GM19468 (cell line): ENCODE measurements around the gene ACOX1.

ENCODE experiments used
- ATAC-seq: cut with Tn5 transposase; IDR thresholded peaks from one replicate; pipeline ENCODE4 v1.9.1; 2021; ENCODE audit warnings: mild to moderate bottlenecking, moderate library complexity, moderate number of reproducible peaks; ENCODE audit not compliant: unreplicated experiment; ENCODE audit errors: extremely low read depth

Gene ACOX1

DNA sequence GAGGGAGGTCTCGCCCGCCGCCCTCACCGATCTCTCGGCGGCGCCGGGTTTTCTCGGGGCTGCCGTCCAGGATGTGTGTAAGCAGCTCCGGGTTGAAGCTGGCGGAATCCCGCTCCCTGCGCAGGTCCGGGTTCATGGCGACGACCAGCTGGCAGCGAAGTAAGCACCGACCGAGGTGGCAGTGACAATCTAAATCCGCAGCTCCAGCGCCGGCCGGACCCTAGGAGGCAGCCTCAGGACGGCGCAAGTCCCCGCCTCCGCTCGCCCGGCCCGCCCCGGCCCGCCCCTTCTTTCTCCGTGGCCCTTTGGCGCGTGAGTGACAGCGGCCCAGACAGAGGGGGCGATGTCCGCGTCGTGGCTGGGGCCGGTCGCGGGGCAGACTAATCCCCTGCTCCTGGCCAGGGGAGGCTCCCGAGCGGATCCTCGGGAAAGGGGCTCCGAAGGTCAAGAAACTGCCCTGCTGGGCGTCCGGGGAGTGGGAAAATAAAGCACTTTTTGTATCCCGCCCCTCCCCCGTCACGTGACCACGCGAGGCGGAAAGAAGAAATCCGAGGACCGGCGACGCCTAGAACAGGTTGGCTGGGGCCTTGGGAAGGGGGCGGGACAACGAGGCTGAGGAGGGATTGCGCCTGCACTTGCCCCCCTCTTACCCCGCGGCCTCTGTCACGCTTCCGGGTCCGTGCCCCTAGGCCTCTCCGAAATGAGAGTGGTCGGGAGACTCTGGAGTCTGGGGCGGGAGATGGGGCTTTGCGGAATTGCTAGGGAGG lies at the start of gene ACOX1, which contains the start of gene TEN1:
Gene ACOX1, minus strand, starts transcription at position 229 of the 767 bp plus-strand sequence. Its CDS starts 93 bp downstream, at position 136.
Gene TEN1, plus strand, starts transcription at position 303 of the 767 bp plus-strand sequence. CDS start 6,953 bp downstream, outside the sequence.
- peak; percentile 31 for ATAC-seq

DNA sequence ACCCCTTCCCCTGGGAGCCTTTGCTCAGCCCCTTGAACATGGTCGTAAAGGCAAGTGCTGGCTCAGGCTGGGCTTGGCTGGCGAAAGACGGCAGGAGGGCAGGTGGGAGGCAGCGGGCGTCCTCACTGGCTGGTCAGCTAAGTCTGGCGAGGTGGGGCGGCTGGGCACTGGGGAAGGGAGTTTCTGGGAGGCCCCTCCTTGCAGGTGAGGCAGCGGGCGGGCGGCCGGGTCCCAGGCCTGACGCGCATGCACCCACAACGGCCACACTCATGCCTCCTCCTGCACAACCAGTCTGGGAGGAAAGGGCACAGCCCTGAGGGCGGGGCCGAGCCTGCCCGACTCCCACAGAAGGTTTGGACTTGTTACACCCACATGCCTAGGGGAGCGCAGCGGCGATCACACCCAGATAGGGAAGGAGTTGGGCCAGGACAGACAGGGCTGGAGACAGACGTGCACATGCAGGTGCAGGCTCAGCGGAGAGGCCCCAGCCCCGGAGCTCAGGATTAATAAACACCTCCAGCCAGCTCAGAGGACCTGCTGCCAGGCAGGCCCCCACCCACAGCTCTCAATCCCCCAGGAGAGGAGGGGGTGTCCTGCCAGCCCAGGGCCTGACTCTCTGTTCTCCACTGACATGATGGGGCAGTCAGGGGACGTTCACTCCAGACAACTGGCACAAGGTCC lies 48.3 kb upstream of the ACOX1 start, which contains the start of gene EVPL:
Gene EVPL, minus strand, starts transcription at position 148 of the 681 bp plus-strand sequence. Its CDS starts 108 bp downstream, at position 40.
- ATAC-seq, result no peak

DNA sequence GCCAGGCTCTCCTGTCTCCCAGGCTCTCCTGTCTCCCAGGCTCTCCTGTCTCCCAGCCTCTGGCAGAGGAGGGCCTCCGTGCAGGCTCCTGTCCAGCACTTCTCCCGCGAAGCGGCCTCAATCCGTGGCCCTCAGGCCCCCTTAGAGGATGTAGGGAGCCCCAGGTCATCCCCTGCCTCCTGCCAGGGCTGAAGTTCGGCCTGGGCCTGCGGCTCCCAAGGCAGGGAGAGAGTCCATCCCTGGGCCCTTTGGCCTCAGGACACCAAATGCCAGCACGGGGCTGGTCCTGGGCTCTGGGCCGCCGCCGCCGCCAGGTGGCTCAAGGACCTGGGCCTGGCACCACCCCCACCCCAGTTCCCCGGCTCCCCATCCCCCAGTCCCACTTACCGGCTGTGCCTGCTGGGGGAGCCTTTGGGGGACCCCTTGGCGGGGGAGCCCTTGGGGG lies 47.8 kb upstream of the ACOX1 start:
- ATAC-seq, result no peak

DNA sequence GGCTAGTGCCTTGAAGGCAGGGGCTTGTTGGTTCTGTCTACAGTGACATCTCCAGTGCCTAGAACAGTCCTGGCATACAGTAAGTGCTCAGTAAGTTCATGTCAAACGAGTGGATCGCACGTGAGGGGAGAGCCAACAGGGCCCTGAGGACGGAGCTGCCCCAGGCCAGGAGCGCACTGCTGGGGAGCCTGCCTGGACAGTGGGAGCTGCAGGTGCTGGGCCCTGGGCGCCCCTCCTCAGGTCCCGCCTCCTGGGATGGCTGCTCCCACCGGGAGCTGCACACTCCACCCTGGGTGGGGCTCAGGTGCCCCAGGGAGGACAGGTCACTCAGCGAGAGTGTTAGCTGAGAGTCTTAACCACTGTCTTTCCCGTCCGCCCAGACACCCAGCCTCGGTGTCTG lies 46.3 kb upstream of the ACOX1 start:
- no peak for ATAC-seq

DNA sequence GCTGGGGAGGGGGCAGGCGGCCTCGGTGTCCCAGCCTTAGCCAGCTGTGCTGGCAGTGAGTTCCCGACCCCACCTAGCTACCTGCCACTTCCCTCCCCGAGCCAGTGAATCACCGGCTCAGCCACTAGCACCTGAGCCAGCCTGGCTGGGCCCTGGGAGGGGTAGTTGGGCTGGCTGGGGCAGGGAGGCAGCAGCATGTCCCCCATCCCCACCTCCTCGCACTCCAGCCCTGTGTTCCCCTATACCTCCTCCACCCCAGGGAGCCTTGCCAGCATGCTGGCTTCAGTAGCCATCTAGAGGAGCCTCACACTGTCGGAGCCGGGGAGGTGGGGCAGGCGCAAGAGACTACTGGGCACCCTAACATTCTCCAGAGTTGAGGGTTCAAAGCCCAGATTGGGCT lies 45.4 kb upstream of the ACOX1 start:
- ATAC-seq, result no peak

DNA sequence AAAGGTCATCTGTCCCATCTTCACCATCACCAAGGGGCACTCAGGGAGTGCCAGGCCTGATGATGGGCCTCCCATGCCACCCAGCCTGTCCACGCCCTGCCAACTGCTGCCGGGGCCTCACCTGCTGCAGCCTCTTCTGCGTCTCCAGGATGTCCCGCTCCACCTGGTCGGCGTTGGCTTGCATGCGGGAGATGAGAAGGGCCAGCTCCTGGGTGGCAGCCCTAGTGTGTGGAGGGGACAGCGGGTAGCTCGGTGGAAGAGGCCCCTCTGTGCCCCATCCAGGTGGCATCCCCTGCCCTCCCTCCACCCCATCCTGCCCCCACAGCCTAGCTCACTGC lies 44.9 kb upstream of the ACOX1 start:
- ATAC-seq, result no peak

DNA sequence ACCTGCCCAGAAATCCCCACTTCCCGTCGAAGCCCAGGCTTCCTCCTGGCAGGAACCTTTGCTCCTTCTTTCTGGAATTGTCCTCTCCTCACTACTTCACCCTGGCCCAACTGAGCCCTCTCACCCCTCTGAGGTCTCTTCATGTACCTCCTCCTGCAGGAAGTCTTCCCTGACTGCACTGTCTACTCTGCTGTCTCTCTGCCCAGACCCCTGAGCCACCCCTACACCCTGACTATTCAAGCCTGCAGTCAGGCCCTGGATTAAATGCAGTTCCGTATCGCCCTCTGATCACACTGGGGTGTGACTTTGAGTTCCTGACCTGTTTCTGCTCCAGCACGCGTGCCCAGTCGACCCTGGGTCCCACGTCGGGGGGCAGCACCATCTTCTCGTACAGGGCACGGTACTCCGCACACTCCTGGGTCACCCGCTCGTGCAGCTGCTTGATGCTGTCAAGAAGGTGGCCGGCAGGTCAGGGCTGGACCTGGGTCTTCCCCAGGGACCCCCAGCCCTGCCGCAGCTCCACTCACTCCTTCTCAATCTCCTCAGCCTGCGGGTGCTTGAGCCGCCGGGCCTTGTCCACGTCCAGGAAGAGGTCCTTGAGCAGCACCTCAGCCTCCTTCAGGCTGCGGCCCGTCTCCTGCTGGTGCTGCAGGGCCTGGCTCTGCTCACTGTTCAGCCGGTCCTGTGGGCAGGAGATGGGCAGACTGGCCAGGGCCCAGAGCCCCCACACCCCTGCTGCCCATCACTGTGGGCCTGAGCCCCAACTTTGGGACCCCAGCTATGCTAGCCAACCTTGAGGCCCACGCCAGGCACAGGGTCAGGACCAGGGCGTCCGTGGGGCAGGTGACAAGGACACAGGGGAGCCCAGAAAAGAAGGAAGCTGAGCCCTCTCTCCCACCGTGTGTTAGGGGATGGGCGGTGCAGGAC lies 44.3 kb upstream of the ACOX1 start:
- no peak for ATAC-seq

DNA sequence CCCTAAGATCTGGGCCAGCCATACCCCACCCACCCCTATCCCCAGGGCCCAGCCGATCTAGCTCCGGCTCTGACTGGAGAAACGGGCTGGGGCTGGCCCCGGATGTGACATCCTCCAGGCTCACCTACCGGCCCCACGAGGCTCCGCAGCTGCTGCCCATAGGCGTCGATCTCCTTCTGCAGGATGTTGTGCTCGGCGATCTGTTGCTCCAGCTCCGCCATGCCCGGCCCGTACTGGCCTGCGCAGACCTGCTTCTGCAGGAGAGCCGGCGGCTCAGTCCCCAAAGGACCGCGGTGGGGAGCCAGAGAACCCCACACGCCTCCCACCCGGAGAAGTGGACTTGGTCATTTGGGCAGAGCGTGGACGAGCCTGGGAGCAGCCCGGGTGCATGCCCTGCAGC lies 43.3 kb upstream of the ACOX1 start:
- ATAC-seq, result no peak

DNA sequence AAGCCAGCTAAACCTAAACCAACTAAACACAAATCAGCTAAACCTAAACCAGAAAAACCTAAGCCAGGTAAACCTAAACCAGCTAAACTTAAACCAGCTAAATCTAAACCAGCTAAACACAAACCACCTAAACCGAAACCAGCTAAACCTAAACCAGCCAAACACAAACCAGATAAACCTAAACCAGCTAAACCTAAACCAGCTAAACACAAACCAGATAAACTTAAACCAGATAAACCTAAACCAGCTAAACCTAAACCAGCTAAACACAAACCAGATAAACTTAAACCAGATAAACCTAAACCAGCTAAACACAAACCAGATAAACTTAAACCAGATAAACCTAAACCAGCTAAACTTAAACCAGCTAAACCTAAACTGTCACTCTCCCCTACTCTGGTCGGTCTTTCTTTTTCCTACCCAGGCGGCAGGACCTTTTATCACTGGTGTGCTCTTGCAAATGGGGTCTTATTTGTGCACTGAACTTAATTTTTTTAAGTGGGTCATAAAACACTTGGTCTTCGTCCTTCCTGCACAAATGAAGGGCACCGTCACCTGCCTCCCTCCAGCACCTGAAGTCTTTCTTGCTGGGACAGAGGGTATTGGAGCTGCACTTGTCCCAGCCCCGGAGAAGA lies 41.0 kb upstream of the ACOX1 start:
- no peak for ATAC-seq

DNA sequence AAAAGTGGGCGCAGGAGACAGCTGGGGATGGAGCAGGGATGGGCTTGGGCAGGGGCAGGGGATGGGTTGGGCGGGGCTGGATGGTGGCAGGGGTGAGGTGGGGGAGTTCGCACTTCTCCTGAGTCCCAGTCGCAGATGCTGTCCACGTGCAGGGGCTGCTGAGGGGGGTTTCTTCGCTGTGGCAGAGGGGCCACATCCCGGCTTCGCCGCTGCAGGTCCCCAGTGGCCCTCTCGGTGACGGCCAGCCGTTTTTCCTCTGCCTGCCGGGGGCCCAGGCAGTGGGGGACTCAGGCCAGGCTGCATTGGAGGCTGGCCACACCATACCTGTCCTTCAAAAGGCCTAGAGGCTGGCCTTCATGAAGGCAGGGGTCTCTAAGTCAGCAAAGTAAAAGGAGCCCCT lies 39.8 kb upstream of the ACOX1 start:
- ATAC-seq, result no peak

DNA sequence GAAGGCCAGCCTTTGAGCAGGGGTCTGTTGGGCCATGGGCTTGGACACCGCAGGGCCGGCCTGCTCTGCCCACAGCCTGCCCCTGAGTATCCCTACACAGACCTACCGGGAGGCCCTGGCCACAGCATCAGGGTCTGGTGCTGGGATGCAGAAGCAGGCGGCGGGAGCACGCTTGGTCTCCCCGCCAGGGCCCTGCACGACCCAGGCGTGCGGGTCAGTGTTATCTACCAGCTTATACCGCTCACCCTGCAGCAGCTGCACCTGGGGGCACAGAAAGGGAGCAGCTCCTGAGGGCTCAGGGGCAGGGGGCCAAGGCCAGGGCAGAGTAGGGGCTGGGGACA lies 39.3 kb upstream of the ACOX1 start:
- ATAC-seq, result no peak

DNA sequence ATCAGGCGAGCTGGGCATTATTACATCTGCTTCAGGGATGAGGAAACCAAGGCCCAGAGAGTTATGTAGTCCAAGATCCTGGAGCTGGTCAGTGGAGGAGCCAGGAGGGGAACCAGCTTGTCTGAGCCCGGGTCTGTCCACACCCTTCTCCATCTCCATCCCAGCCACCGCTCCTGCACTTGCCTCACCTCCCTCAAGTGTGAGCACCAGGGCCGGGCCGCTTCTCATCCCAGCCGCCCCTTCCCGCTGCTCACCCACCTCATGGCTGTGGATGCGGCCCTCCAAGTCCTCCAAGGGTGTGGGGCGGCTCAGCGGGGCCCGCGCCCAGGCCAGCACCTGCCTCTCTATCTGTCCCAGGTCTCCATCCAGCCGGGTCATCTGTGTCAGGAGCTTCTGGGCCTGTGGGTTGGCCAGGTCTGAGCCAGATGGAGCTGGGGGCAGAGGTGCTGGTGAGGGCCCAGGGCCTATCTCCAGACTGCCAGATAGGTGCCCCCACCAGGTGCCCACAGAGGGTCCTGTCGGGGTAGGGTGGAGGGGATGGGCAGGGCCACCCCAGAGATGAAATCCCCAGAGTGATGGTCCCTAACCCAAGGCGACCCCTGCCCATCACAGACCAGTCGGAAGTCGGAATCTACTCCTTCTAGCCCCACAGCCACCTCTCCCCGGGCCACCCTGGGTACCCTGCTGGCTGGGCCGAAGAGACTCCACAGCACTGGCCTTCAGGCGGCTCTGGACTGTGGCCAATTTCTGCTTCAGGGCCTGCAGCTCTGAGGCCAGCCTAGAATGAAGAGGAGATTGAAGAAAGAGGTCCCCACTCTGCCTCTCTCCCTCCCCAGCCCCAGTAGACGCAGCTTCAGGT lies 38.7 kb upstream of the ACOX1 start:
- no peak for ATAC-seq

DNA sequence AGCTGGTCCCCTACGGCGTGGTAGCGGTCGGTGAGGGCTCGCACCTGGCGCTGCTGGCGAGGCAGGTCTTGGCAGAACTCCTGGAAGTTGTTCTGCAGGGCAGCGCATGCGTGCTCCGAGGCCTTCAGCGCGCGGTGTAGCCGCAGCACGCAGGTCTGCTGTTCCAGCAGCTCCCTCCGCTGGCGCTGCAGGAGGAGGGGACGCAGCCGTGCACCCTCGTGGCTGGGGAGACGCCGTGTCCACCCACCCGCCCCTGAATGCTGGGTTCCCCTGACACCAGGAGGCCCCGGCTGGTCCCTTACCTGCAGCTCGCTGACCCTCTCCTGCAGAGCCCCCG lies 35.9 kb upstream of the ACOX1 start:
- ATAC-seq, result no peak

DNA sequence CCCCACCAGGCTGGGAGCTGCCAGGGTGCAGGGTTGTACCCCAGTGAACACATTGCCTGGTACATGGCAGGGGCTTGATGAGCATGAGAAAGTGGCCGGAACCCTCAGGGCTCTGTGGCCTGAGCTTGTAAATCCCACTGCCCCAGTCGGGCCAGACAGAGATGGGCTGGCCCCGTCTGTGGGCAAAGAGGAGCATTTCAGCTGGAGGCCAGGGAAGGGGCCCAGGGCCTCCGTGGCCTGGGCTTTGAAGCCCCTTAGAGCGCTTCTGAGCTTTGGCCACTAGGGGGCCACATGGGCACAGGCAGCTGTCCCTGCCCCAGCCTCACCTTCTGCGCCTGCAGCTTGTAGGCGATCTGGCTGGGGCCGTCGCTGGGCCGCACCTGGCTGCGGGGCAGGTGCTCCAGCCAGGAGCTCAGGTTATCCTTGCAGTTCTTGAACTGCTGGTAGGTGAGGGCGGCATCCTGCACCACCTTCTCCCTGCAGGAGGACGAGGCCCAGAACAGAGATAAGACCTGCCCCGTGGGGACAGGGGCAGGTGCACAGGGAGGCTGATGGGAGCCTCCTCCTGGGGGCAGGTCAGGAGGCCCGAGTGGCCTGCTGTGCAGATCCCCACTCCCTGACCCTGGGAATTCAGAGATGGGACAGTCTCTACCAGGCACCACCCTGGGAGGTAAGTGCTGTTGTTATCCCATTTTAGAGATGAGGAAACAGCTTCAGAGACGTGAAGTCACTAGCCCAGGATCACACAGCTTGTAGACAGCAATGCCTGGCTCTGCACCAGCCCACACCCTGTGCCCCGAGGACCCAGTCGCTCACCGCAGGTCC lies 35.3 kb upstream of the ACOX1 start:
- no peak for ATAC-seq

DNA sequence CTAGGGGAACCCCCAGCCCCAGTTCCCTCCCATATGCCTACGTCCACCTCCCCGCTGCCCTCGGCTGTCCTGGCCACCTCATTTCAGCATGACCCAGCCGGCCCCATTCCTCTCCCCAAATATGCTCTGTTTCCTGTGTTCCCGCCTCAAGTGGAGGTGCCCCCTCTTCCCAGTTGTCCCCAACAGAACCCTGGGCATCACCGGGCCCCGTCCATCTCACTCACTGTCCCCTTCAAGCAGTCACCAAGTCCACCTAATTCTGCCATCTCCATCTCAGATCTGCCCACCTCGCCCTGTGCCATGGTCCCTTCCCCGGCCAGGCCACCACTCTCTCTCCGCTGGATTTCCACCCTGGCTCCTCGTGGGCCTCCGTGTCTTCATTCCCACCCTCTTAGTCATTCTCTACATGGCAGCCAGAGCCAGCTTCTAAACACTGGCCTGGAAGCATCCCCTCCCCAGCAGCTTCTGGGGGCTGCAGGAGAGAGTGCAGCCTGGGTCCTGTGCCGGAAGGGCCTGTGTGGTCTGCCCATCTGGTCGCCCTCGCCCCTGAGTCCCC lies 34.5 kb upstream of the ACOX1 start:
- no peak for ATAC-seq

DNA sequence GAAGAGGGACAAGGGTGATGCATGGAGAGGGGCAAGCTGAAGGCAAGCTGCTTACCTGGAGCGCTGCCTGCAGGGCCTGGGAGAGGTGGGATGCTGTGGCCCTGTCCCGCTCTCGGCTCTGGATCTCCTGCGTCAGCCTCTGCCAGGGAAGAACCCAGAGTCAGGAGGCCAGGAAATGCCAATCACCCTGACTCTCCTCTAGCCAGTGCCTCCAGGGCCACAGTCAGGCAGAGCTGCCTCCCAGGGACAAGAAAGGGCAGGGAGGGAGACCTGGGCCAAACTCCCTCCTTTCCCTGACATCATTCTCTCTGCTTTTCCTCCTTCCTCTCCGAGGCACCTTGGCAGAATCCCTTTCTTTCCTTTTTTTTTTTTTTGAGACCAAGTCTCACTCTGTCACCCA lies 33.0 kb upstream of the ACOX1 start:
- ATAC-seq, result no peak

DNA sequence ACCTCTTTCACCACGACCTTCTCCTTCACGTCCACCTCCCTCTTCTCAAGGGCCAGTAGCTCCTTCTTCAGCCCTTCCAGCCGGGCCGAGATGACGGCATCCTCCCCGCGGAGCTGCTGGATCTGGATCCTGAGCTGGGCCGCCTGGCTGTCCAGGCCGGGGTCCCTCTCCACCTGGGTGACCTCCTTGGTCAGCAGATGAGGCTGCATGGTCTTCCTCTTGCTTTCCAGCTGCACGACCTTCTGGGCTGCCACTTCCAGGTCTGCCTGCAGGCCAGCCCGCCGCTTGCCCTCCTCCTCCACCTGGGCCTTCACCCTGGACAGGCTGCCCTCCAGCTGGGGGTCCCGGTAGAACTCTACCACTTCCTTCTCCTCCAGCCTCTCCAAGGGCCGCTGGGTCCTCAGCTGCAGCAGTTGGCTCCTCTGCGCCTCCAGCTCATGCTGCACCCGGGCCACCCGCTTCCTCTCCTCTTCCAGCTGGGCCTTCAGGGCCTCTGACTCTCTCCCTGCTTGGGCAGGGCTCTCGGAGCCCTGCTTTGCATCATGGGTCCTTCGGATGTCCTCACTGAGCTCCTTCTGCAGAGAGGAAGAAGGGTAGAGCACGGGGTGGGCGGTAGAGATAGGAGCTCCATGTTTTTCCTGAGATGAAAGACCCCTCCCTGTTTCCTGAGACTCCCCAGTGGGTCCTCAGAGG lies 31.1 kb upstream of the ACOX1 start:
- no peak for ATAC-seq

DNA sequence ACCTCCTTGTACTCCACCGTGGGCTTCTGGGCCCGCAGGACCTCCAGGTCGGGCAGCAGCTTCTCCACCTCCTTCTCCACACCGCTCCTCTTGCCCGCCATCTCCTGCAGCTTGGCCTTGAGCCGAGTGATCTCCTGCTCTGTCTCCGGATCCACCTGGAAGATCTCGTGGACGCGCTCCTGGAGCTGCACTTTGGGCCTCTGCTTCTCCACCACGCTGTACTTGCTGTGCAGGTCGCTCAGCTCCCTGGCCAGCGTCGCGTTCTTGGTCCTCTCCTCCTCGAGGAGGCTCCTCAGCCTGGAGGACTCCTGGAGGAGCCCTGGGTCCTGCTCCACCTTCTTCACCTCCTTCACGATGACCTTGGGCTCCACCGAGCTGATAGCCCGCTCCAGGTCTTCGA lies 30.5 kb upstream of the ACOX1 start:
- no peak for ATAC-seq
